Measurements from ENCODE around the gene SMIM35. TPM values are rescaled to one million over a fixed set of nuclear protein-coding genes. Genes with fewer than 3 reads are reported as not detected.

SMIM35 gene
- total RNA-seq, 4 donors from 2014 or later, result not detected

GRCh38 chr11:118001494-118001971, 85.2 kb downstream of the SMIM35 start:
- Histone ChIP-seq H3K4me1 (peaks cover 0 to 24% (median 16%) of the 10 kb centered on the region in 4 donors), H3K4me3 (no peak overlapping the region), H3K27me3 (no peaks in the 10 kb centered on the region), H3K27ac (peak overlapping the region; percentile 75 to 87 (median 80)), H3K36me3 (no peaks in the 10 kb centered on the region), H3K9me3 (no peaks in the 10 kb centered on the region)
- TF ChIP-seq POLR2A (IDR thresholded peaks at IDR 0.05) (no peak), CTCF (IDR thresholded peaks at IDR 0.05) (no peak)
- no peak for DNase-seq

- Histone ChIP-seq H3K9me3 (no peaks in the 10 kb centered on the region), H3K27ac (peak overlapping the region; percentile 75 to 87 (median 80)), H3K4me1 (peaks cover 0 to 21% (median 16%) of the 10 kb centered on the region in 4 donors), H3K4me3 (no peak overlapping the region), H3K27me3 (no peaks in the 10 kb centered on the region), H3K36me3 (peaks cover 0 to 7% (median 0%) of the 10 kb centered on the region in 3 donors)
- no peak for TF ChIP-seq CTCF (IDR thresholded peaks at IDR 0.05)
- no peak for TF ChIP-seq POLR2A (IDR thresholded peaks at IDR 0.05)
- DNase-seq, result no peak
These were observed 85.9 kb downstream of the SMIM35 start for GRCh38 chr11:118000850-118001228.

- peak overlapping the region; percentile 75 to 87 (median 80) for H3K27ac ChIP-seq
- no peak for TF ChIP-seq POLR2A (IDR thresholded peaks at IDR 0.05)
- no peak for TF ChIP-seq CTCF (IDR thresholded peaks at IDR 0.05)
- H3K27me3 ChIP-seq, result no peaks in the 10 kb centered on the region
- peaks cover 0 to 12% (median 0%) of the 10 kb centered on the region in 3 donors for H3K36me3 ChIP-seq
- no peak overlapping the region for H3K4me3 ChIP-seq
- no peak for DNase-seq
- peaks cover 0 to 21% (median 16%) of the 10 kb centered on the region in 4 donors for H3K4me1 ChIP-seq
- no peaks in the 10 kb centered on the region for H3K9me3 ChIP-seq
These were observed 86.5 kb downstream of the SMIM35 start for GRCh38 chr11:118000067-118000849.

- no peak for DNase-seq
- Histone ChIP-seq H3K36me3 (peaks cover 0 to 15% (median 0%) of the 10 kb centered on the region in 3 donors), H3K4me3 (no peak overlapping the region), H3K9me3 (no peaks in the 10 kb centered on the region), H3K4me1 (peaks cover 0 to 21% (median 16%) of the 10 kb centered on the region in 4 donors), H3K27me3 (no peaks in the 10 kb centered on the region), H3K27ac (peak overlapping the region in 2 of 4 donors; percentile 34 to 83)
- TF ChIP-seq CTCF (IDR thresholded peaks at IDR 0.05), result no peak
- TF ChIP-seq POLR2A (IDR thresholded peaks at IDR 0.05), result no peak
These were observed 87.3 kb downstream of the SMIM35 start for GRCh38 chr11:117999354-117999993.

- H3K27me3 ChIP-seq, result no peaks in the 10 kb centered on the region
- DNase-seq, result no peak
- no peak overlapping the region for H3K4me3 ChIP-seq
- peak overlapping the region in 2 of 4 donors; percentile 34 to 83 for H3K27ac ChIP-seq
- peaks cover 0 to 15% (median 0%) of the 10 kb centered on the region in 3 donors for H3K36me3 ChIP-seq
- peaks cover 0 to 21% (median 16%) of the 10 kb centered on the region in 4 donors for H3K4me1 ChIP-seq
- TF ChIP-seq CTCF (IDR thresholded peaks at IDR 0.05), result no peak
- TF ChIP-seq POLR2A (IDR thresholded peaks at IDR 0.05), result no peak
- H3K9me3 ChIP-seq, result no peaks in the 10 kb centered on the region
These were observed 88.0 kb downstream of the SMIM35 start for GRCh38 chr11:117998664-117999353.
